Glomerular endothelial cell (primary cell): ENCODE data around the gene ZBED4. TPM values are rescaled to one million over a fixed set of nuclear protein-coding genes. Genes with fewer than 3 reads are reported as not detected.

Experiments
- DNase-seq: peaks from one replicate; pipeline ENCODE4 v3.0.0-alpha.2; 2011; ENCODE audit warnings: low read depth, low spot score; ENCODE audit errors: extremely low read depth
- total RNA-seq: library from RNA; depleted of rRNA; stranded (reverse); fragments of >200 nt; gene quantifications from 2 replicates; pipeline ENCODE4 v1.2.3, GENCODE V29; 2015

Gene ZBED4
- total RNA-seq, 1 donor from 2014 or later, result 25.9 TPM

GRCh38 chr22:49934160-49934890, 80.7 kb downstream of the ZBED4 start:
- no peak for DNase-seq

- no peak for DNase-seq
Observed at GRCh38 chr22:49934891-49935557, 81.4 kb downstream of the ZBED4 start.

GRCh38 chr22:49935561-49935960, 81.9 kb downstream of the ZBED4 start:
- no peak for DNase-seq

- no peak for DNase-seq
Observed at GRCh38 chr22:49936018-49936972, 82.7 kb downstream of the ZBED4 start.

GRCh38 chr22:49936973-49937757, 83.5 kb downstream of the ZBED4 start:
- no peak for DNase-seq

GRCh38 chr22:49937758-49938564, 84.3 kb downstream of the ZBED4 start:
- DNase-seq, result no peak

GRCh38 chr22:49938565-49939136, 85.0 kb downstream of the ZBED4 start:
- no peak for DNase-seq

Other genes with a start within 250 kb of the ZBED4 start
- gene BRD1, start 26.0 kb upstream of the ZBED4 start, total RNA-seq, result 22.8 and 30.9 TPM in 2 replicates
- gene ALG12, start 64.6 kb downstream of the ZBED4 start, total RNA-seq, result 10.3 and 14.5 TPM in 2 replicates
- 67.8 and 84.8 TPM in 2 replicates for gene CRELD2, start 64.8 kb downstream of the ZBED4 start, total RNA-seq
- gene PIM3, start 106.9 kb downstream of the ZBED4 start, total RNA-seq, result 116 and 197 TPM in 2 replicates
- not detected in 2 replicates for gene IL17REL, start 158.9 kb downstream of the ZBED4 start, total RNA-seq
- not detected in 2 replicates for gene TTLL8, start 204.5 kb downstream of the ZBED4 start, total RNA-seq
- not detected in 2 replicates for gene MLC1, start 231.6 kb downstream of the ZBED4 start, total RNA-seq
- gene MOV10L1, start 236.2 kb downstream of the ZBED4 start, total RNA-seq, result 2.1 and 11.7 TPM in 2 replicates